Breast epithelium (tissue), 4 donors: ENCODE measurements around the gene HSPA12B. TPM values are rescaled to one million over a fixed set of nuclear protein-coding genes. Genes with fewer than 3 reads are reported as not detected.

Experiments used
- DNase-seq, 2 donors: peaks; one replicate each; pipeline ENCODE4 v3.0.0-alpha.2; 2019; ENCODE audit warnings: low spot score in 2 of 2
- H3K27ac ChIP-seq, 2 donors: fragments of 200-600 bp; sonication (generic) in 1 of 2; one replicate each; pipeline ENCODE4 v1.5.1; 2016 to 2019; ENCODE audit warnings: mild to moderate bottlenecking in 1 of 2
- H3K27me3 ChIP-seq, 2 donors: fragments of 200-600 bp; sonication (generic) in 1 of 2; one replicate each; pipeline versions ENCODE4 v1.5.1 to v1.6.0; 2017 to 2019; ENCODE audit warnings: control low read depth in 1 of 2, mild to moderate bottlenecking in 1 of 2
- H3K36me3 ChIP-seq: fragments of 200-600 bp; one replicate; pipeline ENCODE4 v1.5.1; 2019
- H3K4me1 ChIP-seq, 2 donors: fragments of 200-600 bp; sonication (generic); one replicate each; pipeline ENCODE4 v1.5.1; 2016 to 2019; ENCODE audit warnings: control low read depth in 1 of 2
- H3K4me3 ChIP-seq, 3 donors: fragments of 200-600 bp; sonication (generic); 1 replicate in 2 of 3; 2 replicates in 1 of 3; pipeline ENCODE4 v1.5.1; 2016 to 2019; ENCODE audit warnings: mild to moderate bottlenecking in 3 of 3, moderate library complexity in 2 of 3
- H3K9me3 ChIP-seq, 2 donors: fragments of 200-600 bp; sonication (generic) in 1 of 2; one replicate each; pipeline ENCODE4 v1.5.1; 2016 to 2019; ENCODE audit warnings: control low read depth in 1 of 2
- POLR2A ChIP-seq: fragments of 450-650 bp; IDR thresholded peaks from one replicate; pipeline ENCODE4 v1.6.1; 2016; ENCODE audit warnings: antibody characterized with exemption, mild to moderate bottlenecking, moderate library complexity
- POLR2AphosphoS5 ChIP-seq, 3 donors: sonication (generic); formaldehyde crosslinking; IDR thresholded peaks; one replicate each; pipeline ENCODE4 v1.6.1; 2017; ENCODE audit warnings: antibody characterized with exemption in 3 of 3
- intact Hi-C: fragments of 100-400 bp; cut with DNase I; formaldehyde crosslinking; loops from one replicate; pipeline ENCODE4 v1.15.1; 2023; ENCODE audit warnings: low total_unique reads
- total RNA-seq, 3 donors: library from RNA; depleted of rRNA; stranded (reverse); fragments of >200 nt; gene quantifications; one replicate each; pipeline ENCODE4 v1.1.0, GENCODE V29; 2016
- TF ChIP-seq, protein P1 (sequence below), 3 donors: fragments of 450-650 bp; IDR thresholded peaks; one replicate each; pipeline ENCODE4 v1.5.1; 2016 to 2017; ENCODE audit warnings: antibody characterized with exemption in 3 of 3, mild to moderate bottlenecking in 3 of 3, moderate library complexity in 3 of 3

Gene HSPA12B
- total RNA-seq, 3 donors from 2014 or later = 7.0 to 25.2 (median 9.3) TPM

DNA sequence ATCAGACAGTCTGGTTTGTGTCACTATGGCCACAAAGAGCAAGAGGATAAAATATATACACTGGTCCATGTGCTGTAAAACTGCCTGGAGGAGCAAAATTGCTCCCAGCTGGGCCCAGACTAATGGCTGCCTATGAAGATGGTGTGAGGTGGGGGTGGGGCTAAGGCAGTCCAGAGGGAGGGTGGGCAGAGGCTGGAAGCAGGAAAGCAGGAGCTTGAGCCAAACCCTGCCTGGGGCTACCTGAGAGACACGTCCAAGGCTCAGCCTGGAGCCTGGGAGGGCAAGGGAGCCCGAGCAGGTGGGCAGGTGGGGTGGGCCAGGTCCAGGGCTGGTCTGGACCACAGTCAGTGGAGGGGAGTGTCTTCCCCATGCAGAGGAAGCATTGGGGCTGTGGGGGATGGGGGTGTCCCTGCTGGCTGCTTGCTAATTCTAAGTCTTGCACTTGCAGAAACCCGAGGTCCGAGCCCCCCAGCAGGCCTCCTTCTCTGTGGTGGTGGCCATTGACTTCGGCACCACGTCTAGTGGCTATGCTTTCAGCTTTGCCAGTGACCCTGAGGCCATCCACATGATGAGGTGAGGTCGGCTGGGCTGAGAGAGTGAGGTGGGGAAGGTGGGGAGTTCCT, 9.5 kb downstream of the HSPA12B start:
- no peak overlapping the region for H3K4me3 ChIP-seq
- H3K9me3 ChIP-seq = no peaks in the 10 kb centered on the region
- H3K36me3 ChIP-seq = no peaks in the 10 kb centered on the region
- DNase-seq = no peak
- no peak overlapping the region for H3K27ac ChIP-seq
- H3K4me1 ChIP-seq = peaks cover 0 to 6% of the 10 kb centered on the region in 2 donors
- H3K27me3 ChIP-seq = no peaks in the 10 kb centered on the region
- no peak for TF ChIP-seq POLR2A
- TF ChIP-seq POLR2AphosphoS5 (IDR thresholded peaks at IDR 0.05) = no peak
- TF ChIP-seq, protein P1, sequence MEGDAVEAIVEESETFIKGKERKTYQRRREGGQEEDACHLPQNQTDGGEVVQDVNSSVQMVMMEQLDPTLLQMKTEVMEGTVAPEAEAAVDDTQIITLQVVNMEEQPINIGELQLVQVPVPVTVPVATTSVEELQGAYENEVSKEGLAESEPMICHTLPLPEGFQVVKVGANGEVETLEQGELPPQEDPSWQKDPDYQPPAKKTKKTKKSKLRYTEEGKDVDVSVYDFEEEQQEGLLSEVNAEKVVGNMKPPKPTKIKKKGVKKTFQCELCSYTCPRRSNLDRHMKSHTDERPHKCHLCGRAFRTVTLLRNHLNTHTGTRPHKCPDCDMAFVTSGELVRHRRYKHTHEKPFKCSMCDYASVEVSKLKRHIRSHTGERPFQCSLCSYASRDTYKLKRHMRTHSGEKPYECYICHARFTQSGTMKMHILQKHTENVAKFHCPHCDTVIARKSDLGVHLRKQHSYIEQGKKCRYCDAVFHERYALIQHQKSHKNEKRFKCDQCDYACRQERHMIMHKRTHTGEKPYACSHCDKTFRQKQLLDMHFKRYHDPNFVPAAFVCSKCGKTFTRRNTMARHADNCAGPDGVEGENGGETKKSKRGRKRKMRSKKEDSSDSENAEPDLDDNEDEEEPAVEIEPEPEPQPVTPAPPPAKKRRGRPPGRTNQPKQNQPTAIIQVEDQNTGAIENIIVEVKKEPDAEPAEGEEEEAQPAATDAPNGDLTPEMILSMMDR (IDR thresholded peaks at IDR 0.05) = no peak
- intact Hi-C loops = no loop called here

GRCh38 chr20:3743251-3743650, 10.8 kb downstream of the HSPA12B start:
- H3K4me3 ChIP-seq = no peak overlapping the region
- H3K4me1 ChIP-seq = peaks cover 0 to 6% of the 10 kb centered on the region in 2 donors
- no peaks in the 10 kb centered on the region for H3K9me3 ChIP-seq
- intact Hi-C loops = no loop called here
- TF ChIP-seq, protein P1 (IDR thresholded peaks at IDR 0.05) = no peak
- TF ChIP-seq POLR2A (no peak), POLR2AphosphoS5 (IDR thresholded peaks at IDR 0.05) (no peak)
- no peak for DNase-seq
- no peaks in the 10 kb centered on the region for H3K36me3 ChIP-seq
- no peaks in the 10 kb centered on the region for H3K27me3 ChIP-seq
- H3K27ac ChIP-seq = no peak overlapping the region

DNA sequence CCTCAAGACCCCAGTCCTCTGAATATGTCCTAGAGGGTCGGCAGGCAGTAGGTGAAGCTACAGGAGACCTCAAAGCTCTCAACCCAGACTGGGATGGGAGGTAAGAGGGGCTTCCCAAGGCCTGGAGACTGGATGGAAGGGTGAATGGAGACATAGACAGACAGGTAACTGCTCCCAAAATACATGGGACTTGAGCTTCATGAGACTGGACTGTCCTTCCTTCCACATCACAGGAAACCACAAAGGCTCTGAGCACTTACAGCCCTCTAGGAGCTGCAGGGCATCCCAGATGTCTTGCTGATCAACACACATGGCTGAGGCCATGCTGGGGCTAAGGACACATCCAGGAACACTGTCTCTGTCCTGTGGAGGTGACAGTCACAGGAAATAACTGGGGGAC, 11.6 kb downstream of the HSPA12B start:
- intact Hi-C loops = no loop called here
- Histone ChIP-seq H3K4me1 (peaks cover 0 to 3% of the 10 kb centered on the region in 2 donors), H3K36me3 (no peaks in the 10 kb centered on the region), H3K27ac (no peak overlapping the region), H3K4me3 (no peak overlapping the region), H3K9me3 (no peaks in the 10 kb centered on the region), H3K27me3 (no peaks in the 10 kb centered on the region)
- TF ChIP-seq POLR2A = no peak
- TF ChIP-seq, protein P1 (IDR thresholded peaks at IDR 0.05) = no peak
- no peak for TF ChIP-seq POLR2AphosphoS5 (IDR thresholded peaks at IDR 0.05)
- DNase-seq = no peak

GRCh38 chr20:3744806-3745685, 12.6 kb downstream of the HSPA12B start:
- Histone ChIP-seq H3K27ac (peak overlapping the region in 1 of 2 donors; percentile 8), H3K9me3 (no peaks in the 10 kb centered on the region), H3K36me3 (no peaks in the 10 kb centered on the region), H3K4me1 (no peaks in the 10 kb centered on the region), H3K27me3 (peaks cover 3 to 7% of the 10 kb centered on the region in 2 donors), H3K4me3 (peak overlapping the region in 1 of 3 donors; percentile 9)
- TF ChIP-seq POLR2AphosphoS5 (IDR thresholded peaks at IDR 0.05) = no peak
- TF ChIP-seq, protein P1 (IDR thresholded peaks at IDR 0.05) = no peak
- TF ChIP-seq POLR2A = no peak
- intact Hi-C loops = no loop called here
- no peak for DNase-seq

DNA sequence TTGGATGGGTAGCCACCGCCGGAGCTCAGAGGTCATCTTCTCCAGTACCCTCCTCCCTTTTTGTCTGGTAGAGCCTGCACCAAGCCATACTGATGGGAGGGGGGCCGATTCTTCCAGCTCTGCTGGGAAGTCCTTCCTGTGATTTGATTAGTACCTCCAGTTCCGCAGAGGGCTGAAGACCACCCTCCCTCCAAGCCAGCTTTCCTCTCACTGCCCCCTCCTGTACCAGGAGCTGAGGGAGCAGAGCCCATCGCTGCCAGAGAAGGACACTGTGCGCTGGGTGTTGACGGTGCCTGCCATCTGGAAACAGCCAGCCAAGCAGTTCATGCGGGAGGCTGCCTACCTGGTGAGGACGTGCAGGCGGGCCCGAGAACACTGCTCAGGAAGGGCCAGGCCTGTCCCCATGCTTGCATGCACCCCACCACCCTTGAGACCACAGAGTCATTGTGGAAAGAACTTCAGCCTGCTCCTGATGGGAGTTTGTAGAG, 13.2 kb downstream of the HSPA12B start:
- Histone ChIP-seq H3K36me3 (no peaks in the 10 kb centered on the region), H3K27ac (no peak overlapping the region), H3K4me1 (no peaks in the 10 kb centered on the region), H3K9me3 (no peaks in the 10 kb centered on the region), H3K27me3 (peaks cover 6 to 14% of the 10 kb centered on the region in 2 donors), H3K4me3 (no peak overlapping the region)
- TF ChIP-seq, protein P1 (IDR thresholded peaks at IDR 0.05) = no peak
- TF ChIP-seq POLR2A (no peak), POLR2AphosphoS5 (IDR thresholded peaks at IDR 0.05) (no peak)
- DNase-seq = no peak
- intact Hi-C loops = no loop called here
